Measurements from ENCODE around the gene HOXC4. TPM values are rescaled to one million over a fixed set of nuclear protein-coding genes. Genes with fewer than 3 reads are reported as not detected.

The HOXC4 gene
- total RNA-seq, 1 donor from 2014 or later = 1.2 TPM

DNA sequence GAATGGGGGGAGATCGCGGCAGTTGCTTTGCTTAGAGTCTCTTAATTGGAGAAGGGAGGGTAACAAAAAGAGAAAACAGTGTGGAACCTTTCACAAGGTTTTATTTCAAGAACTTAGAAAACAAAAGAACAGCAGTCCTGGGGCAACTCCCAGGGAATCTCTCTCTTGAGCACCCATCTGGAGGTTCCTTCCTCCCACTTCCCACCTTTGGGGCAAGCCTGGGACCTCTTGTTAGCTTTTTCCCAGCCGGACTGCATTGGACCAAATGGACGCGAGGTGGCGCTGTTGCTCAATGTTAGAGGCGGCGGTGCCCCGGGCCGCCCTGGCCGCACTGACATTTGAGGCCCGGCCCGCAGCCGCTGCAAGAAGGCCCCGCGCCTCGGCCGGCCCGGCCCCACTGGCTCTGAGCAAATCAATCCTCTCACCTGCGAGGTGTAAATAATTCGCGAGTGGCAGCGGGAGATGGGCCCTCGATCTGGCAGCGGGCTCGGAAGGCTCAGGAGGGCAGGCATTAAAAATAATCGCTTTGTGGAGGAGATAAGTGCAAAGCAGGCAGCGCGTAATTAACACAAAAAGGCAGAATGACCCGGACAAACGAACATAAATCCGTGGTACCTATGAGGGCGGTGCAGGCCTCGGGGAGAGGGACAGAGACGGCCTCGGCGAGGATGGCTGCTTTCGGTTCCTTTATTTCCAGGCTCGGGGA lies 47.6 kb upstream of the HOXC4 start:
- Histone ChIP-seq H3K9me3 (no peaks in the 10 kb centered on the region), H3K36me3 (no peaks in the 10 kb centered on the region), H3K4me1 (peaks cover 16% of the 10 kb centered on the region), H3K4me3 (peak overlapping the region; percentile 27 to 37), H3K27ac (no peak overlapping the region), H3K27me3 (peaks cover 19% of the 10 kb centered on the region)
- DNase-seq (ENCODE audit: extremely low spot score in 2 of 2) = no peak
- intact Hi-C loops (cut with DNase I) = loop anchor here (2.0 to 5.0 kb wide), 2 partner anchors 185 to 201 kb away; no protein-coding TSS in a partner anchor
- TF ChIP-seq POLR2AphosphoS5 (IDR thresholded peaks at IDR 0.05; ENCODE audit: insufficient read depth in 1 of 2, low read depth in 1 of 2) (peak in 1 of 2 donors; percentile 42), POLR2A (IDR thresholded peaks at IDR 0.05) (no peak)
- TF ChIP-seq, protein P1, sequence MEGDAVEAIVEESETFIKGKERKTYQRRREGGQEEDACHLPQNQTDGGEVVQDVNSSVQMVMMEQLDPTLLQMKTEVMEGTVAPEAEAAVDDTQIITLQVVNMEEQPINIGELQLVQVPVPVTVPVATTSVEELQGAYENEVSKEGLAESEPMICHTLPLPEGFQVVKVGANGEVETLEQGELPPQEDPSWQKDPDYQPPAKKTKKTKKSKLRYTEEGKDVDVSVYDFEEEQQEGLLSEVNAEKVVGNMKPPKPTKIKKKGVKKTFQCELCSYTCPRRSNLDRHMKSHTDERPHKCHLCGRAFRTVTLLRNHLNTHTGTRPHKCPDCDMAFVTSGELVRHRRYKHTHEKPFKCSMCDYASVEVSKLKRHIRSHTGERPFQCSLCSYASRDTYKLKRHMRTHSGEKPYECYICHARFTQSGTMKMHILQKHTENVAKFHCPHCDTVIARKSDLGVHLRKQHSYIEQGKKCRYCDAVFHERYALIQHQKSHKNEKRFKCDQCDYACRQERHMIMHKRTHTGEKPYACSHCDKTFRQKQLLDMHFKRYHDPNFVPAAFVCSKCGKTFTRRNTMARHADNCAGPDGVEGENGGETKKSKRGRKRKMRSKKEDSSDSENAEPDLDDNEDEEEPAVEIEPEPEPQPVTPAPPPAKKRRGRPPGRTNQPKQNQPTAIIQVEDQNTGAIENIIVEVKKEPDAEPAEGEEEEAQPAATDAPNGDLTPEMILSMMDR (IDR thresholded peaks at IDR 0.05) = peak; percentile 85 to 95 (median 95)

DNA sequence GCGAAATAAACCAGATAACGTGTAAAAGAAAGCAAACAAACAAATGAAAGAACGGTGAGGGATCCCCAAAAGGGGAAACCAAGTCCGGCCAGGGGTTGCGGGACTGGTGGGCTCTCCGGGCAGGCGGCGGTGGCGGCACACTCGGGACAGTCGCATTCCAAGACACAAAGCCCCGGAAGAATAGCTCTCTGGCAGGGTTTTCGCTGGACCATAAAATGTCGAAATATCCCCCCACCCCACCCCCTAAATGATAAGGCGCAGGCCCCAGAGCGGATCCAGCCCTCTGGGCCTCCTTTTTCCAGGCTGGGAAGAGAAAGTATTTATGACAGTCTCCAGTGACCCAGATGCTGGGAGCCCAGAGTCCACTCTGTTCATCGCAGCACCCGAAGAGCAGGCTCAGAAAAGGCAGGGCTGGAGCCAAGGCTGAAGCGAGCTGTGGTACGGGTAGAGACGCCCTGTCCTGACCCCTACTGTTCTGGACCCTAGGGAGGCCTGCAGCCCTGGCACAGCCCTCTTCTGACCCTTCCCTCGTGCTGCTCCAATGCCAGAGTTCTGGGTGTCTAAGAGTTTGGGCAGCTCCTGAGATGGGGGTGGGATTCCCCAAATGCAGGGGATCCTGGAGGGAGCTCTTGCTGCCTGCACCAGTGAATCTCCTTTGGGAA lies 46.9 kb upstream of the HOXC4 start:
- H3K9me3 ChIP-seq = no peaks in the 10 kb centered on the region
- no peak for DNase-seq (ENCODE audit: extremely low spot score in 2 of 2)
- peak overlapping the region; percentile 27 to 37 for H3K4me3 ChIP-seq
- intact Hi-C loops (cut with DNase I) = loop anchor here (2.0 to 5.0 kb wide), 2 partner anchors 184 to 201 kb away; no protein-coding TSS in a partner anchor
- peaks cover 19% of the 10 kb centered on the region for H3K27me3 ChIP-seq
- H3K4me1 ChIP-seq = peaks cover 16% of the 10 kb centered on the region
- H3K36me3 ChIP-seq = no peaks in the 10 kb centered on the region
- TF ChIP-seq POLR2AphosphoS5 (IDR thresholded peaks at IDR 0.05; ENCODE audit: insufficient read depth in 1 of 2, low read depth in 1 of 2) (no peak), POLR2A (IDR thresholded peaks at IDR 0.05) (no peak)
- TF ChIP-seq, protein P1 (IDR thresholded peaks at IDR 0.05) = no peak
- H3K27ac ChIP-seq = no peak overlapping the region

DNA sequence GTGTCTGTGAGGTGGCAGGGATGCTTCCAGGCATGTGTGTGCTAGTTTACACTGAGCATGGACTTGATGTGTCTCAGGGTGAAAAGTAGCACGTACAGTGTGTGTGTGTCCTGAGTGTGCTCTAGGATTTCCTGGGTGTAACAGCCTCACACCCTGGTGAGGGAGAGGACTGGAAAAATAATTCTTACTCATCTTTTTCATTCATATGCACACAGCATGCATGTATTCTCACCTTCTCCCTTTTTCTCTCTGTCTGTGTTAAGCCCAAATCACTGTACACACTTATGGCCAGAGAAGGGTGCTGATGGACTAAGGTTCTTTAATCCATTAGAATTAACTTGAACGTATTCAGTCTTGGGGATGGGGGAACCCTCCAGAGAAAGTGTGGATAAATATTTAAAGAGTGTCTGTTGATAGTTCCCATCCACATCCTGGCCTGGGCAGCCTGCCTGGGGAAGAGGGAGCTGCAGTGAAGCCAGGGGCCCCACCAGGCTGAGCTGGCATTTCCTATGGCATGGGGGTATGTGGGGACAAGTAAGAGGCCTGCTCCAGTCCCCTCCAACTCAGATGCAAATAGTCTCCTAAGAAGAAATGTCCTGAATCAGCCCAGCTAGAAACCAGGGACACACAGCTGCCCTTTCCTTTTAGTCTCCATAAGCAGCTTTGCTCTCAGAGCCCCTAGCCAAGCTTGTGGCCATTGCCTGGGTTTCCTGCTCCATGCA lies 45.9 kb upstream of the HOXC4 start:
- intact Hi-C loops (cut with DNase I) = loop anchor here (2.0 to 5.0 kb wide), 2 partner anchors 183 to 200 kb away; no protein-coding TSS in a partner anchor
- no peak for DNase-seq (ENCODE audit: extremely low spot score in 2 of 2)
- Histone ChIP-seq H3K4me3 (no peak overlapping the region), H3K4me1 (peaks cover 16% of the 10 kb centered on the region), H3K27me3 (peaks cover 21% of the 10 kb centered on the region), H3K27ac (no peak overlapping the region), H3K9me3 (no peaks in the 10 kb centered on the region), H3K36me3 (no peaks in the 10 kb centered on the region)
- TF ChIP-seq POLR2A (IDR thresholded peaks at IDR 0.05) (no peak), POLR2AphosphoS5 (IDR thresholded peaks at IDR 0.05; ENCODE audit: insufficient read depth in 1 of 2, low read depth in 1 of 2) (no peak)
- TF ChIP-seq, protein P1 (IDR thresholded peaks at IDR 0.05) = no peak

DNA sequence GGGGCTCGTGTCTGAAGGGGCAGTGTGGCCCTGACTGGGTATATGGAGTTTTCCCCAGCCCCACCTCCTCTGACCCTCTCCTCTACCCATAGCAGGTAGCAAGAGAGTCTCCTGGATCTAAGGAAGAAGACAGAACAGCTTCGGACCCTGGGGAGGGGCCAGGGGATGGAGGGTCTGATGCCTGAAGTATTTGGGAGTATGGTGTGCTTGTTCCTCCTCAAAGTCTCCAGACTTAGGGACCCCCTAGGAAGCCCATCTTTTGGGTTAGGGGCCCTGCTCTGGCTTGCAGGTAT lies 45.4 kb upstream of the HOXC4 start:
- H3K27me3 ChIP-seq = peaks cover 21% of the 10 kb centered on the region
- TF ChIP-seq POLR2A (IDR thresholded peaks at IDR 0.05) = no peak
- TF ChIP-seq, protein P1 (IDR thresholded peaks at IDR 0.05) = no peak
- TF ChIP-seq POLR2AphosphoS5 (IDR thresholded peaks at IDR 0.05; ENCODE audit: insufficient read depth in 1 of 2, low read depth in 1 of 2) = no peak
- H3K4me3 ChIP-seq = no peak overlapping the region
- peaks cover 16% of the 10 kb centered on the region for H3K4me1 ChIP-seq
- DNase-seq (ENCODE audit: extremely low spot score in 2 of 2) = no peak
- H3K27ac ChIP-seq = no peak overlapping the region
- no peaks in the 10 kb centered on the region for H3K9me3 ChIP-seq
- intact Hi-C loops (cut with DNase I) = loop anchor here (5.0 kb wide), 1 partner anchor 199 kb away; no protein-coding TSS in a partner anchor
- H3K36me3 ChIP-seq = no peaks in the 10 kb centered on the region

All from vagina (tissue), 2 donors.